SK-N-SH (cell line): Measurements from ENCODE around the gene SPACA1. TPM values are rescaled to one million over a fixed set of nuclear protein-coding genes. Genes with fewer than 3 reads are reported as not detected.
"Not testable (repeated sequence)": the region's sequence is repeated elsewhere in the genome, so short reads cannot be mapped to it uniquely, and the experiment has no call there.

Experiments used
- CTCF ChIA-PET: fragments of 300-600, 350-600 bp; formaldehyde crosslinking; extraction: SDS; loops from one replicate; lab custom pipeline; 2021; lab: Yijun Ruan, JAX
- POLR2A ChIA-PET: fragments of 350-600 bp; sonication (Branson Sonifier 250); formaldehyde crosslinking; extraction: SDS; loops from one replicate; lab custom pipeline; 2020; ENCODE audit warnings: antibody characterized with exemption, inconsistent platforms; lab: Yijun Ruan, JAX
- DNase-seq: peaks from one replicate; pipeline ENCODE4 v3.0.0; 2012
- H2AFZ ChIP-seq: fragments of 200-600 bp; sonication (generic); 2 replicates; pipeline ENCODE4 v1.8.1; 2016; ENCODE audit warnings: antibody characterized with exemption, mild to moderate bottlenecking, low read depth
- H3F3A ChIP-seq: fragments of 200-600 bp; sonication (generic); replicated peaks from 2 replicates; pipeline ENCODE3; 2016; ENCODE audit warnings: antibody characterized with exemption, mild to moderate bottlenecking; ENCODE audit not compliant: insufficient read depth
- H3K27ac ChIP-seq, 2 experiments: fragments of 200-500 bp in 1 of 2; fragments of 200-600 bp in 1 of 2; sonication (Bioruptor generic) in 1 of 2; sonication (generic), shearing (Covaris generic) in 1 of 2; 2 replicates each; pipeline versions ENCODE4 v1.5.1 to v1.6.1; 2014 to 2016; ENCODE audit warnings: low read depth in 2 of 2, inconsistent platforms in 1 of 2, low read length in 1 of 2, mild to moderate bottlenecking in 1 of 2, mixed read lengths in 1 of 2
- H3K27me3 ChIP-seq: fragments of 200-600 bp; sonication (generic), shearing (Covaris generic); 2 replicates; pipeline ENCODE4 v1.6.1; 2016; ENCODE audit warnings: mixed run types; ENCODE audit not compliant: insufficient read depth
- H3K36me3 ChIP-seq, 2 experiments: fragments of 200-500 bp in 1 of 2; fragments of 200-600 bp in 1 of 2; sonication (Bioruptor generic) in 1 of 2; sonication (generic) in 1 of 2; replicated peaks in 1 of 2; 2 replicates each; pipeline versions ENCODE3 to v1.5.1; 2014 to 2016; ENCODE audit warnings: low read length in 1 of 2, mild to moderate bottlenecking in 1 of 2; ENCODE audit not compliant: insufficient read depth in 2 of 2, control insufficient read depth in 1 of 2
- H3K4me1 ChIP-seq, 2 experiments: fragments of 200-500 bp in 1 of 2; fragments of 200-600 bp in 1 of 2; sonication (Bioruptor generic) in 1 of 2; sonication (generic), shearing (Covaris generic) in 1 of 2; 2 replicates each; pipeline versions ENCODE4 v1.5.1 to v1.6.1; 2014 to 2016; ENCODE audit warnings: low read depth in 1 of 2, low read length in 1 of 2, mixed run types in 1 of 2; ENCODE audit not compliant: insufficient read depth in 2 of 2, control insufficient read depth in 1 of 2
- H3K4me2 ChIP-seq: fragments of 200-600 bp; sonication (generic), shearing (Covaris generic); 2 replicates; pipeline ENCODE4 v1.6.1; 2017; ENCODE audit warnings: mixed run types
- H3K4me3 ChIP-seq, 2 experiments: fragments of 200-500 bp in 1 of 2; fragments of 200-600 bp in 1 of 2; sonication (Bioruptor generic) in 1 of 2; sonication (generic), shearing (Covaris generic) in 1 of 2; 2 replicates each; pipeline versions ENCODE4 v1.5.1 to v1.8.1; 2014 to 2016; ENCODE audit warnings: low read depth in 2 of 2, inconsistent platforms in 1 of 2, low read length in 1 of 2, mild to moderate bottlenecking in 1 of 2, mixed read lengths in 1 of 2, moderate library complexity in 1 of 2
- H3K79me2 ChIP-seq: fragments of 200-600 bp; sonication (generic); 2 replicates; pipeline ENCODE4 v1.8.1; 2017; ENCODE audit warnings: mild to moderate bottlenecking; ENCODE audit not compliant: insufficient read depth
- H3K9ac ChIP-seq: fragments of 200-600 bp; sonication (generic); 2 replicates; pipeline ENCODE4 v1.6.1; 2017; ENCODE audit warnings: mixed run types
- H3K9me2 ChIP-seq: fragments of 200-600 bp; sonication (generic); 2 replicates; pipeline ENCODE4 v1.6.1; 2017; ENCODE audit warnings: mixed run types
- H3K9me3 ChIP-seq: fragments of 200-600 bp; sonication (generic); 2 replicates; pipeline ENCODE4 v1.6.1; 2017; ENCODE audit warnings: mixed run types, mild to moderate bottlenecking, moderate library complexity
- H4K20me1 ChIP-seq: fragments of 200-600 bp; sonication (generic); 2 replicates; pipeline ENCODE4 v1.6.1; 2017; ENCODE audit warnings: mild to moderate bottlenecking, mixed run types; ENCODE audit not compliant: insufficient read depth
- CHD2 ChIP-seq: fragments of 150-350 bp; IDR thresholded peaks from 2 replicates; pipeline ENCODE4 v1.6.1; 2018; ENCODE audit warnings: low read length; ENCODE audit not compliant: partially characterized antibody
- EP300 ChIP-seq, 2 experiments: IDR thresholded peaks; 2 replicates each; pipeline versions ENCODE4 v1.4.0 to v1.6.1; 2012; ENCODE audit warnings: borderline replicate concordance in 1 of 2, low read depth in 1 of 2, low read length in 1 of 2
- GATA2 ChIP-seq: sonication (generic); formaldehyde crosslinking; IDR thresholded peaks from 2 replicates; pipeline ENCODE4 v1.5.0; 2020; ENCODE audit warnings: mild to moderate bottlenecking, missing genetic modification reagents
- IRF3 ChIP-seq: fragments of 150-350 bp; IDR thresholded peaks from 2 replicates; pipeline ENCODE4 v1.6.1; 2016; ENCODE audit warnings: mild to moderate bottlenecking, low read depth, low read length
- JUND ChIP-seq: IDR thresholded peaks from 2 replicates; pipeline ENCODE4 v1.4.0; 2012
- MXI1 ChIP-seq: IDR thresholded peaks from 2 replicates; pipeline ENCODE4 v1.6.1; 2012; ENCODE audit warnings: mild to moderate bottlenecking, low read depth, low read length, improper control_type of control experiment
- NFIC ChIP-seq: IDR thresholded peaks from 2 replicates; pipeline ENCODE4 v1.4.0; 2012; ENCODE audit warnings: borderline replicate concordance
- RAD21 ChIP-seq: IDR thresholded peaks from 2 replicates; pipeline ENCODE4 v1.6.1; 2012; ENCODE audit warnings: mild to moderate bottlenecking, low read length
- RCOR1 ChIP-seq: fragments of 150-350 bp; IDR thresholded peaks from 2 replicates; pipeline ENCODE4 v1.6.1; 2017; ENCODE audit warnings: antibody characterized with exemption, low read length
- TCF12 ChIP-seq: IDR thresholded peaks from 2 replicates; pipeline ENCODE4 v1.4.0; 2012
- TEAD4 ChIP-seq: IDR thresholded peaks from 2 replicates; pipeline ENCODE4 v1.4.0; 2012; ENCODE audit warnings: mild to moderate bottlenecking, borderline replicate concordance; ENCODE audit not compliant: insufficient read depth
- WGBS: methylation state at CpG from one replicate; pipeline ENCODE4 v1.1.6; 2017; ENCODE audit warnings: low lambda C conversion rate; 5-methylcytosine and 5-hydroxymethylcytosine counted together
- polyA plus RNA-seq, 3 experiments: library from polyadenylated mRNA; depleted of rRNA; stranded (reverse); fragments of >200 nt; gene quantifications; 2 replicates each; pipeline ENCODE4 v1.2.3, GENCODE V29; 2012

The SPACA1 gene
- not detected in 2 replicates for polyA plus RNA-seq (2012; rRNA removed)
- polyA plus RNA-seq (2012; cell fraction: cytosol; rRNA removed), result not detected in 2 replicates
- polyA plus RNA-seq (2012; cell fraction: nucleus; rRNA removed), result not detected in 2 replicates

- no peaks in the 10 kb centered on the region for H3K79me2 ChIP-seq
These were observed at the start of gene SPACA1 for GRCh38 chr6:88047510-88048150. TSS of gene SPACA1 (plus strand) at chr6:88047841. CDS start at chr6:88047906, 65 bp downstream.

GRCh38 chr6:88000713-88001112 is 46.9 kb upstream of the SPACA1 start:
- H3K27ac ChIP-seq, result no peak overlapping the region
- ChIA-PET POLR2A (no interaction called here), CTCF (no interaction called here)
- peaks cover 0 to 3% of the 10 kb centered on the region in 2 experiments; a peak in 1 of 4 replicates for H3K4me1 ChIP-seq
- no peaks in the 10 kb centered on the region for H3K9me2 ChIP-seq
- H4K20me1 ChIP-seq, result no peaks in the 10 kb centered on the region
- no peak for DNase-seq
- H3K4me3 ChIP-seq, result no peak overlapping the region
- no peaks in the 10 kb centered on the region for H3F3A ChIP-seq
- no peaks in the 10 kb centered on the region for H3K27me3 ChIP-seq
- no peaks in the 10 kb centered on the region for H3K36me3 ChIP-seq
- H3K4me2 ChIP-seq, result no peak overlapping the region
- H3K79me2 ChIP-seq, result no peaks in the 10 kb centered on the region
- TF ChIP-seq CHD2 (no peak), IRF3 (no peak), TEAD4 (no peak), NFIC (no peak), EP300 (IDR thresholded peaks at IDR 0.05; ENCODE audit: borderline replicate concordance in 1 of 2, low read depth in 1 of 2, low read length in 1 of 2) (no peak), RAD21 (no peak)
- TF ChIP-seq, all 33 proteins: peak for 0
- WGBS, result 50% methylated on average over 1 of the region's 1 CpG
- H2AFZ ChIP-seq, result no peak overlapping the region
- no peaks in the 10 kb centered on the region for H3K9me3 ChIP-seq
- no peak overlapping the region for H3K9ac ChIP-seq

More at GRCh38 chr6:88047510-88048150, at the start of gene SPACA1:
- DNase-seq, result no peak
- H3K4me3 ChIP-seq, result no peak within 1 kb of the TSS
- H3K9me3 ChIP-seq, result no peaks in the 10 kb centered on the region
- POLR2A ChIA-PET, result no interaction called here
- 86% methylated on average over 62 of the region's 77 CpGs for WGBS
- H3K27ac ChIP-seq, result no peak within 1 kb of the TSS
- H3K4me2 ChIP-seq, result no peak within 1 kb of the TSS
- no peaks in the 10 kb centered on the region for H4K20me1 ChIP-seq
- TF ChIP-seq MXI1, result no peak
- TF ChIP-seq JUND, result no peak
- TF ChIP-seq, all 33 proteins: peak for 0
- Histone ChIP-seq H3K4me1 (no peaks in the 10 kb centered on the region), H3K9me2 (no peaks in the 10 kb centered on the region), H3K36me3 (no peaks in the 10 kb centered on the region), H3F3A (no peaks in the 10 kb centered on the region), H3K27me3 (no peaks in the 10 kb centered on the region), H3K9ac (no peak within 1 kb of the TSS), H2AFZ (no peak within 1 kb of the TSS)
- CTCF ChIA-PET, result interaction anchor here (0.6 kb wide), 1 partner anchor 17 kb away, joined by 3 read pairs; no protein-coding TSS in a partner anchor

- TF ChIP-seq RCOR1, result peak; percentile 66; the same call in 1 of the 2 replicates
- TF ChIP-seq GATA2, result peak; percentile 72
- 0 out of 2 replicates have a peak, but pooled peaks have one; percentile 6 for TF ChIP-seq TCF12
- H3K4me1 ChIP-seq, CTCF ChIA-PET, H3K4me2 ChIP-seq, H4K20me1 ChIP-seq, H3K4me3 ChIP-seq, H3K36me3 ChIP-seq, H3K9ac ChIP-seq, H3F3A ChIP-seq, POLR2A ChIA-PET, H3K27me3 ChIP-seq, H3K27ac ChIP-seq, H3K9me3 ChIP-seq, H3K9me2 ChIP-seq, H3K79me2 ChIP-seq, H2AFZ ChIP-seq: not testable (repeated sequence)
- 18% methylated on average over 8 of the region's 8 CpGs for WGBS
- peak; percentile 19 for DNase-seq
These were observed 46.4 kb upstream of the SPACA1 start for GRCh38 chr6:88001279-88001678.
